Psoas muscle (tissue), 8 donors: ENCODE data around the gene MRTFA. TPM values are rescaled to one million over a fixed set of nuclear protein-coding genes. Genes with fewer than 3 reads are reported as not detected.

Experiments
- ATAC-seq, 4 donors: fragments of 200-7000 bp; cut with Tn5 transposase; one replicate each; pipeline ENCODE4 v1.9.1; 2020; ENCODE audit warnings: moderate library complexity in 3 of 4, mild to moderate bottlenecking in 2 of 4
- DNase-seq, 2 donors: peaks; one replicate each; pipeline ENCODE4 v3.0.0-alpha.2; 2020
- H3K27ac ChIP-seq: fragments of 200-600 bp; one replicate; pipeline ENCODE4 v1.8.0; 2022
- H3K27me3 ChIP-seq, 3 donors: fragments of 200-600 bp in 1 of 3; one replicate each; pipeline versions ENCODE4 v1.6.1 to v1.8.0; 2013 to 2022; ENCODE audit warnings: low read length in 2 of 3, mild to moderate bottlenecking in 2 of 3, moderate library complexity in 1 of 3; ENCODE audit not compliant: insufficient read depth in 3 of 3
- H3K36me3 ChIP-seq, 2 donors: fragments of 200-600 bp in 1 of 2; one replicate each; pipeline versions ENCODE4 v1.6.1 to v1.8.0; 2013 to 2022; ENCODE audit warnings: low read depth in 1 of 2, mild to moderate bottlenecking in 1 of 2, moderate library complexity in 1 of 2; ENCODE audit not compliant: insufficient read depth in 1 of 2
- H3K4me1 ChIP-seq: fragments of 200-600 bp; one replicate; pipeline ENCODE4 v1.8.0; 2022
- H3K4me3 ChIP-seq: fragments of 200-600 bp; one replicate; pipeline ENCODE4 v1.8.0; 2022; ENCODE audit warnings: mild to moderate bottlenecking
- H3K9me3 ChIP-seq: fragments of 200-600 bp; one replicate; pipeline ENCODE4 v1.8.0; 2022
- WGBS, 3 donors: extraction: QIAGEN DNeasy Blood & Tissue Kit; methylation state at CpG; one replicate each; pipeline versions ENCODE4 v1.1.6 to v1.1.7; 2013; 5-methylcytosine and 5-hydroxymethylcytosine counted together
- intact Hi-C, 2 donors: fragments of 100-400 bp; cut with DNase I; formaldehyde crosslinking; loops; one replicate each; pipeline versions ENCODE4 v1.11.0 to v1.14.2; 2022
- polyA plus RNA-seq, 3 donors: library from polyadenylated mRNA; stranded (reverse); fragments of 200-250 nt; gene quantifications; one replicate each; pipeline ENCODE4 v1.2.3, GENCODE V29; 2013
- total RNA-seq, 4 donors: library from RNA; stranded (reverse); fragmentation: NEBNext Ultra II Directional in 2 of 4; extraction: Animal tissue kit (Norgen Biotek cat#: 25700) in 2 of 4; gene quantifications; one replicate each; pipeline versions ENCODE4 v1.2.1 to v1.2.4, GENCODE V29; 2021 to 2023
- TF ChIP-seq, protein P1 (sequence below): fragments of 200-600 bp; IDR thresholded peaks from one replicate; pipeline ENCODE4 v1.8.0; 2022; ENCODE audit warnings: antibody characterized with exemption
- donor health status: healthy with polysubstance abuse.
- donor health status: DM: no; HTN: no; CAD: no; lungs with moderate emphysema.
- donor health status: Bipolar disorder and iron deficiency.
- donor health status: healthy.
- donor health status: DM: yes; HTN: yes; CAD: no.
- donor health status: DM: no; HTN: no; CAD: no.
- donor health status: DM: no; HTN: no; CAD: no.
- donor health status: DM: yes; HTN: yes; CAD: no.

MRTFA gene
- total and polyA plus RNA-seq, 7 donors, result 10.1 to 24.0 (median 15.7) TPM

DNA sequence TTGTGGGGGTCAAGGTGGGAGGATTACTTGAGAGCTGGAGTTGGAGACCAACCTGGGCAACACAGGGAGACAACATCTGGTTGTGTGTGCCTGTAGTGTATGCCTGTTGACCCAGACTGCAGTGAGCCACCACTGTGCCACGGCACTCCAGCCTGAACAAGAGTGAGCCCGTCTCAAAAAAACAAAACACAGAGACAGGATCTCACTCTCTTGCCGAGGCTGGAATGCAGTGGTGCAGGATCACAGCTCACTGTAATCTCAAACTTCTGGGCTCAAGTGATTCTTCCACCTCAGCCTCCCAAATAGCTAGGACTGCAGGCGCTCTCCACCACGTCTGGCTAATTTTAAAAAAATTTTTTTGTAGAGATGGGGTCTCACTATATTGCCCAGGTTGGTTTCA, 153.6 kb downstream of the MRTFA start:
- DNase-seq, result no peak
- Histone ChIP-seq H3K27me3 (no peaks in the 10 kb centered on the region), H3K4me3 (no peak overlapping the region), H3K4me1 (peaks cover 63% of the 10 kb centered on the region), H3K36me3 (no peaks in the 10 kb centered on the region), H3K27ac (no peak overlapping the region), H3K9me3 (no peaks in the 10 kb centered on the region)
- no peak for ATAC-seq
- intact Hi-C loops, result no loop called here
- WGBS, 3 donors, result 81 to 92% (median 86%) methylated on average over 5 of the region's 5 CpGs
- TF ChIP-seq, protein P1, sequence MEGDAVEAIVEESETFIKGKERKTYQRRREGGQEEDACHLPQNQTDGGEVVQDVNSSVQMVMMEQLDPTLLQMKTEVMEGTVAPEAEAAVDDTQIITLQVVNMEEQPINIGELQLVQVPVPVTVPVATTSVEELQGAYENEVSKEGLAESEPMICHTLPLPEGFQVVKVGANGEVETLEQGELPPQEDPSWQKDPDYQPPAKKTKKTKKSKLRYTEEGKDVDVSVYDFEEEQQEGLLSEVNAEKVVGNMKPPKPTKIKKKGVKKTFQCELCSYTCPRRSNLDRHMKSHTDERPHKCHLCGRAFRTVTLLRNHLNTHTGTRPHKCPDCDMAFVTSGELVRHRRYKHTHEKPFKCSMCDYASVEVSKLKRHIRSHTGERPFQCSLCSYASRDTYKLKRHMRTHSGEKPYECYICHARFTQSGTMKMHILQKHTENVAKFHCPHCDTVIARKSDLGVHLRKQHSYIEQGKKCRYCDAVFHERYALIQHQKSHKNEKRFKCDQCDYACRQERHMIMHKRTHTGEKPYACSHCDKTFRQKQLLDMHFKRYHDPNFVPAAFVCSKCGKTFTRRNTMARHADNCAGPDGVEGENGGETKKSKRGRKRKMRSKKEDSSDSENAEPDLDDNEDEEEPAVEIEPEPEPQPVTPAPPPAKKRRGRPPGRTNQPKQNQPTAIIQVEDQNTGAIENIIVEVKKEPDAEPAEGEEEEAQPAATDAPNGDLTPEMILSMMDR, result no peak

DNA sequence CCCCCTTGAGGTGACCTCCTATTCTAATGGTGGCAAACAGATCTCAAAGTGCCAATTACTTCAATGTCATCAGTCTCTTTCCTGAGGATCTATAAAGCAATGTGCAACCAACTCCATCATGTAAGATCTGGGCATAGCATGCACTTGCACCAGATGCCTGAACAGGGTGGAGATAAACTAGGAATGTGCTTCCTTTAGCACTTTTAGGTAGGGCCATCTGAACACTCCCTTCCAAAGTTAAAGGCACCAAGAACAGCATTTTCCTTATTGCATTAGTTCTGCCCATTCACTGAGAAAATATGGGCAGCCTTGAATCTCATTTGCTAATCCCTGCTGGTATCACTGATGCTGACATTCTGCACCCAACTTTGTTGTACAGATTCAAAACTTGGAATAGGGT, 154.1 kb downstream of the MRTFA start:
- H3K4me3 ChIP-seq, result no peak overlapping the region
- no peaks in the 10 kb centered on the region for H3K27me3 ChIP-seq
- H3K36me3 ChIP-seq, result no peaks in the 10 kb centered on the region
- intact Hi-C loops, result no loop called here
- TF ChIP-seq, protein P1, result no peak
- H3K9me3 ChIP-seq, result no peaks in the 10 kb centered on the region
- DNase-seq (no peak), ATAC-seq (no peak)
- no peak overlapping the region for H3K27ac ChIP-seq
- H3K4me1 ChIP-seq, result peaks cover 65% of the 10 kb centered on the region

DNA sequence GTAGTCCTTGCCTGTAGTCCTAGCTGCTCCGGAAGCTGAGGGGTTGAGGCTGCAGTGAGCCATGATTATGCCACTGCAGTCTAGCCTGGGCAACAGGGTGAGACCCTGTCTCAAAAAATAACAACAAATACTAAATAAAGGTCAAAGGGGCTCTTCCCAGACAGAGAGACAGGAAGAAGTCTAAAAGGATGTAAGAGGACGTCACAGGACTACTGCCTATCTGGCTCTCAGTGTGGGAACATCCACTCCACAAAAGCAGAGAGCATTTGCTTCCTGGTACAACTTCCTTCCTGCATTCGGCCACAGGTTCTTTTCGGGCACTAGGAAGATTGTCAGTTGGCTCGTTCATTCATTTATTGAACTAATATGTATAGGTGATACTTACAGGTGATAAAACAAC, 155.5 kb downstream of the MRTFA start:
- TF ChIP-seq, protein P1, result no peak
- intact Hi-C loops, result no loop called here
- 70 to 83% (median 82%) methylated on average over 5 of the region's 5 CpGs for WGBS, 3 donors
- Histone ChIP-seq H3K4me3 (no peak overlapping the region), H3K27me3 (no peaks in the 10 kb centered on the region), H3K9me3 (no peaks in the 10 kb centered on the region), H3K4me1 (peaks cover 55% of the 10 kb centered on the region), H3K36me3 (no peaks in the 10 kb centered on the region), H3K27ac (no peak overlapping the region)
- DNase-seq, result no peak
- ATAC-seq, result no peak

DNA sequence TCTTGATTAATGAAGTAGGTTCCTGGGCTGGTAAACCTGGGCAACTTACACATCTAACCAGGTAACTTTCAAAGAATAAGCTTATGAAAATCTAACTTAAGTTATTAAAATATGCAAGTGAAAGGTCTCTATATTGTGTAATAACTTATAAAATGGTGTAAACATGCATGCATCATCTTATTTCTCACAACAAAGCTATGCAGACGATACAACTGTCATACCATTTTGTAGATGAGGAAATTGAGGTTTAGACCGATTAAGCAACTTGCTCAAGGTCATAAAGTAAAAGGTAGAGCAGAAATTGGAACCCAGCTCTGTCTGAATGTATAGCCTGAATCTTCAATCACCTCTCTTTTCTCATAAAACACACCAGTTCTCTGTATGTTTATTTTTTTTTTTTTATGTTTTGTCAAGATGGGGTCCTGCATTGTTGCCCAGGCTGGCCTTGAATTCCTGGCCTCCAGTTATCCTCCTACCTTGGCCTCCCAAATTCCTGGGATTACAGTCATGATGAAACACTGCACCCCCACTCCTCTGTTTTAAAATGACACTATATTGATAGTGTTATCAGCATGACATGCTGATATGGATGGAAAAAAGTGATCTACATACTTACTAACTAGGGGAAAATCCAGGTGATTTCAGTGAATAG, 156.5 kb downstream of the MRTFA start:
- Histone ChIP-seq H3K9me3 (no peaks in the 10 kb centered on the region), H3K27me3 (no peaks in the 10 kb centered on the region), H3K4me1 (peaks cover 45% of the 10 kb centered on the region), H3K36me3 (no peaks in the 10 kb centered on the region), H3K4me3 (no peak overlapping the region), H3K27ac (no peak overlapping the region)
- 83 to 92% (median 86%) methylated on average over 2 of the region's 2 CpGs for WGBS, 3 donors
- TF ChIP-seq, protein P1, result no peak
- ATAC-seq (no peak), DNase-seq (no peak)
- intact Hi-C loops, result no loop called here
